SW 1271 (cell line): ENCODE results near the gene PSMC6.
A peak's percentile ranks its signal among the peaks of the same experiment; 100 is the strongest.
"Not testable (repeated sequence)": the region's sequence is repeated elsewhere in the genome, so short reads cannot be mapped to it uniquely, and the experiment has no call there.

ENCODE experiments used
- DNase-seq, 2 experiments: peaks; one replicate each; lab custom pipeline; 2025; lab: John Stamatoyannopoulos, UW

PSMC6 gene

GRCh38 chr14:52723514-52724359 is 16.7 kb downstream of the PSMC6 start:
- no peak for DNase-seq

GRCh38 chr14:52724360-52724644 is 17.3 kb downstream of the PSMC6 start:
- no peak for DNase-seq

GRCh38 chr14:52727509-52727908 is 20.5 kb downstream of the PSMC6 start:
- not testable (repeated sequence) for DNase-seq

GRCh38 chr14:52729035-52729434 is 22.0 kb downstream of the PSMC6 start:
- not testable (repeated sequence) for DNase-seq

- DNase-seq = no peak
Measured at GRCh38 chr14:52729585-52729924, 22.6 kb downstream of the PSMC6 start.

- peak; percentile 94 to 97 for DNase-seq
Measured at GRCh38 chr14:52729925-52730708, 23.1 kb downstream of the PSMC6 start, which contains the start of gene STYX. TSS of gene STYX (plus strand) at chr14:52730166. CDS start at chr14:52730475, 309 bp downstream.

GRCh38 chr14:52730709-52731111 is 23.7 kb downstream of the PSMC6 start:
- DNase-seq = no peak

GRCh38 chr14:52733824-52734223 is 26.8 kb downstream of the PSMC6 start:
- no peak for DNase-seq

GRCh38 chr14:52735921-52736489 is 29.0 kb downstream of the PSMC6 start:
- DNase-seq = no peak

GRCh38 chr14:52738409-52738808 is 31.4 kb downstream of the PSMC6 start:
- DNase-seq = no peak

- DNase-seq = no peak
Measured at GRCh38 chr14:52740751-52741150, 33.8 kb downstream of the PSMC6 start.

GRCh38 chr14:52741865-52742264 is 34.9 kb downstream of the PSMC6 start:
- DNase-seq = no peak

- no peak for DNase-seq
Measured at GRCh38 chr14:52748647-52749292, 41.8 kb downstream of the PSMC6 start.

GRCh38 chr14:52755607-52756316 is 48.8 kb downstream of the PSMC6 start:
- DNase-seq = no peak

- no peak for DNase-seq
Measured at GRCh38 chr14:52759145-52759544, 52.1 kb downstream of the PSMC6 start.

- not testable (repeated sequence) for DNase-seq
Measured at GRCh38 chr14:52762923-52763322, 55.9 kb downstream of the PSMC6 start.

GRCh38 chr14:52767058-52767833 is 60.2 kb downstream of the PSMC6 start:
- DNase-seq = no peak

GRCh38 chr14:52769887-52770286 is 62.9 kb downstream of the PSMC6 start:
- DNase-seq = no peak

- no peak for DNase-seq
Measured at GRCh38 chr14:52776816-52777215, 69.8 kb downstream of the PSMC6 start.
